CD4-positive, alpha-beta T cell (primary cell): Measurements from ENCODE around the gene LPP. TPM values are rescaled to one million over a fixed set of nuclear protein-coding genes. Genes with fewer than 3 reads are reported as not detected.

Experiments used
- ATAC-seq: fragments of 200-7000 bp; cut with Tn5 transposase; one replicate; pipeline ENCODE4 v1.10.0; 2022; ENCODE audit warnings: mild to moderate bottlenecking; ENCODE audit not compliant: poor library complexity
- CTCF ChIA-PET: fragments of 350-600 bp; sonication (Branson Sonifier 250); formaldehyde crosslinking; loops from one replicate; lab custom pipeline; 2021; ENCODE audit warnings: antibody characterized with exemption, inconsistent platforms; lab: Charles Lee
- POLR2A ChIA-PET: fragments of 350-600 bp; sonication (Branson Sonifier 250); formaldehyde crosslinking; loops from one replicate; lab custom pipeline; 2021; ENCODE audit warnings: antibody characterized with exemption, inconsistent platforms; lab: Charles Lee
- DNase-seq, 14 experiments: peaks; one replicate each; pipeline ENCODE4 v3.0.0-alpha.2; 2013 to 2020; ENCODE audit warnings: mixed read lengths in 2 of 14
- H3K27ac ChIP-seq, 2 donors: one replicate each; pipeline versions ENCODE4 v1.5.1 to v1.7.0; 2013; ENCODE audit warnings: low read length in 2 of 2, low read depth in 1 of 2, mild to moderate bottlenecking in 1 of 2
- H3K27me3 ChIP-seq, 2 experiments: 1 replicate in 1 of 2; 2 replicates in 1 of 2; pipeline versions ENCODE4 v1.6.1 to v1.7.0; 2013; ENCODE audit warnings: low read length in 2 of 2, control low read depth in 1 of 2, mild to moderate bottlenecking in 1 of 2, moderate library complexity in 1 of 2; ENCODE audit not compliant: insufficient read depth in 2 of 2, control insufficient read depth in 1 of 2
- H3K36me3 ChIP-seq: one replicate; pipeline ENCODE4 v1.6.1; 2013; ENCODE audit warnings: low read length, control low read depth; ENCODE audit not compliant: insufficient read depth
- H3K4me1 ChIP-seq: one replicate; pipeline ENCODE4 v1.6.1; 2013; ENCODE audit warnings: low read length, control low read depth; ENCODE audit not compliant: insufficient read depth
- H3K4me3 ChIP-seq: one replicate; pipeline ENCODE4 v1.5.1; 2013; ENCODE audit warnings: mild to moderate bottlenecking, low read length, moderate library complexity
- H3K9me3 ChIP-seq, 2 experiments: 1 replicate in 1 of 2; 2 replicates in 1 of 2; pipeline versions ENCODE4 v1.6.1 to v1.7.0; 2013; ENCODE audit warnings: low read length in 2 of 2, mild to moderate bottlenecking in 2 of 2, control low read depth in 1 of 2, moderate library complexity in 1 of 2; ENCODE audit not compliant: control insufficient read depth in 1 of 2, insufficient read depth in 1 of 2
- H3K27ac Mint-ChIP-seq: one replicate; pipeline ENCODE4 v1.8.0; 2020; ENCODE audit warnings: mixed read lengths
- H3K27me3 Mint-ChIP-seq: one replicate; pipeline ENCODE4 v1.8.0; 2021; ENCODE audit warnings: mixed read lengths
- H3K36me3 Mint-ChIP-seq: one replicate; pipeline ENCODE4 v1.8.0; 2021; ENCODE audit warnings: low read depth, mixed read lengths
- H3K4me1 Mint-ChIP-seq: one replicate; pipeline ENCODE4 v1.8.0; 2021; ENCODE audit warnings: low read depth, mixed read lengths
- H3K4me3 Mint-ChIP-seq: one replicate; pipeline ENCODE4 v1.8.0; 2020; ENCODE audit warnings: mild to moderate bottlenecking, mixed read lengths
- H3K9me3 Mint-ChIP-seq: one replicate; pipeline ENCODE4 v1.8.0; 2020; ENCODE audit warnings: mixed read lengths
- CTCF ChIP-seq: fragments of 200-600 bp; IDR thresholded peaks from one replicate; pipeline ENCODE4 v1.8.0; 2022; ENCODE audit warnings: antibody characterized with exemption, mild to moderate bottlenecking
- intact Hi-C, 2 experiments: fragments of 100-400 bp; cut with DNase I in 1 of 2; cut with micrococcal nuclease in 1 of 2; formaldehyde crosslinking; loops; one replicate each; pipeline versions ENCODE4 v1.15.1 to v1.9.0; 2023 to 2025; cut with DNase I, micrococcal nuclease
- total RNA-seq, 174 experiments: library from RNA in 2 of 174; stranded (reverse) in 2 of 174; gene quantifications; one replicate each; pipeline ENCODE4 v1.2.3 and lab custom pipeline; 2021 to 2026

LPP gene
- total RNA-seq, 2 experiments from 2014 or later = 45.6 to 45.9 TPM

DNA sequence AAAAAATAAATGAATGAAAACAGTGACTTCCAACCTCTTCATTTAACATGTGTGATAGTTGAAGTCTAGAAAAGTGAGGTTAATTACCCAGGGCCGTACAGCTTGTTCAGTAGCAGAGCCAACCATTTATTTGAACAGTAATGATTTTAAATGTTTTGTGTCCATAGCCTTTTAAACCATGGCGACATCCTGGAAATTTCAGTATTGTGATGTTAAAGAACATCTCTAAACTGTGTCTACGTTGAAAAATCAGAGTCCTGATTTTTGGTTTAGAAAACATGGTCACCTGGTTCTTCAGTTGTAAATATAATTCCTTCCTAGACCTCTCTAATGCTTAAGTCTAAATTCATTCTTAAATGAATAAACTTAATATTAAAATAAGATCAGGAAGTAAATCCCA is 14.2 kb downstream of the LPP start:
- Mint-ChIP-seq H3K4me1 (peaks cover 44% of the 10 kb centered on the region), H3K4me3 (no peak overlapping the region), H3K27ac (no peak overlapping the region), H3K36me3 (no peaks in the 10 kb centered on the region), H3K9me3 (no peaks in the 10 kb centered on the region), H3K27me3 (no peaks in the 10 kb centered on the region)
- Histone ChIP-seq H3K27ac (no peak overlapping the region), H3K9me3 (no peaks in the 10 kb centered on the region), H3K4me3 (no peak overlapping the region), H3K4me1 (peaks cover 32% of the 10 kb centered on the region), H3K27me3 (no peaks in the 10 kb centered on the region), H3K36me3 (no peaks in the 10 kb centered on the region)
- ChIA-PET POLR2A (no interaction called here), CTCF (no interaction called here)
- no peak for TF ChIP-seq CTCF
- DNase-seq = no peak
- no peak for ATAC-seq
- intact Hi-C loops = no loop called here

- POLR2A ChIA-PET = no interaction called here
- no peak for ATAC-seq
- Mint-ChIP-seq H3K27me3 (no peaks in the 10 kb centered on the region), H3K36me3 (no peaks in the 10 kb centered on the region), H3K9me3 (no peaks in the 10 kb centered on the region), H3K4me3 (no peak overlapping the region), H3K27ac (peak overlapping the region; percentile 12), H3K4me1 (peaks cover 40% of the 10 kb centered on the region)
- H3K4me3 ChIP-seq = no peak overlapping the region
- no peak overlapping the region for H3K27ac ChIP-seq
- no peak for TF ChIP-seq CTCF
- intact Hi-C loops = no loop called here
- H3K27me3 ChIP-seq = no peaks in the 10 kb centered on the region
- H3K4me1 ChIP-seq = peaks cover 28% of the 10 kb centered on the region
- DNase-seq = no peak
- no peaks in the 10 kb centered on the region for H3K36me3 ChIP-seq
- H3K9me3 ChIP-seq = no peaks in the 10 kb centered on the region
- CTCF ChIA-PET = no interaction called here
Measured at GRCh38 chr3:188168648-188169047, 14.7 kb downstream of the LPP start.

DNA sequence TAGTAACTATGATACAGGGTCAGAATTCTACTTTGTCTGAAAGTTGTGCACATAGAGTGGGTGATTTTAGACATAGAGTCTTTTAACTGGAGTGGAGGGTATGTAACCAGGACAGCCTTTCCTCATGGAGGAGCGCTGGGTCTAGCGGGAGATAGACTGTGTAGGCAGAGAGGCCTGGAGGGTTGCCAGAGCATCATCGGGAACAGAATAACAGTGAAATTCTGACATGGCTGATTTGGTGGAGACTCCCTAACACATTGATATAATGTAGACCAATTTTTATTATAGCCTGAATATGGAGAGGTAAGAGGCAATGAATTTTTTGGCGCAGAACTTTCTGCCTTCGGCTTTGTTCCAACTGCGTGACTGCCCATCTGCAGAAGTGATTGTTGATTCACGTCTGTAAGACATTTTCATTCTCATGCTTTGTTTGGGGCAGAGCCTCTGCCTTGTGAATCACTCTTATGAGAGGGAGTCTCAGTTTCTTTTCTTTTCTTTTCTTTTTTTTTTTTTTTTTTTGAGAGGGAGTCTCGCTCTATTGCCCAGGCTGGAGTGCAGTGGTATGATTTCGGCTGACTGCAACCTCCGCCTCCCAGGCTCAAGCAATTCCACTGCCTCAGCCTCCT is 16.0 kb downstream of the LPP start:
- no peak for DNase-seq
- no peaks in the 10 kb centered on the region for H3K27me3 Mint-ChIP-seq
- POLR2A ChIA-PET = interaction anchor here (0.7 to 1.6 kb wide), 5 partner anchors 11 to 557 kb away, joined by 3 to 7 read pairs (median 4); partner anchors contain the start of genes BCL6 and LPP

More for the DNA sequence above, 16.0 kb downstream of the LPP start:
- H3K36me3 Mint-ChIP-seq = no peaks in the 10 kb centered on the region
- Histone ChIP-seq H3K4me3 (no peak overlapping the region), H3K4me1 (peaks cover 22% of the 10 kb centered on the region), H3K9me3 (no peaks in the 10 kb centered on the region), H3K27ac (no peak overlapping the region), H3K27me3 (no peaks in the 10 kb centered on the region), H3K36me3 (no peaks in the 10 kb centered on the region)
- intact Hi-C loops = loop anchor here in 1 of 2 experiments (2.0 kb wide), 1 partner anchor 15 kb away; the partner anchor contains the start of gene LPP
- ATAC-seq = no peak
- H3K27ac Mint-ChIP-seq = peak overlapping the region; percentile 79
- no peaks in the 10 kb centered on the region for H3K9me3 Mint-ChIP-seq
- TF ChIP-seq CTCF = no peak
- CTCF ChIA-PET = no interaction called here
- H3K4me3 Mint-ChIP-seq = no peak overlapping the region
- H3K4me1 Mint-ChIP-seq = peaks cover 40% of the 10 kb centered on the region
